ENCODE data around the gene CFAP61.
"Not testable (repeated sequence)": the region's sequence is repeated elsewhere in the genome, so short reads cannot be mapped to it uniquely, and the experiment has no call there.

Gene CFAP61

DNA sequence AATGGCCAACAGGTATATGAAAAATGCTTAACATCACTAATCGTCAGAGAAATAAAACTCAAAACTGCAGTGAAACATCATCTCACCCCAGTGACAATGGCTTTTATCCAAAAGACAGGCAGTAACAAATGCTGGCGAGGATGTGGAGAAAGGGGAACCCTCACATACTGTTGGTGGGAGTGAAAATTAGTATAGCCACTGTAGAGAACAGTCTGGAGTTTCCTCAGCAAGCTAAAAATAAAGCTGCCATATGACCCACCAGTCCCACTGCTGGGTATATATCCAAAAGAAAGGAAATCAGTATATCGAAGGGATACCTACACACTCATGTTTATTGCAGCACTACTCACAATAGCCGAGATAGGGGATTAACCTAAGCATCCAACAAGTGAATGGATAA is 292.1 kb downstream of the CFAP61 start:
- DNase-seq (ENCODE audit: extremely low read depth, low read depth), result no peak
- TF ChIP-seq, protein P1, sequence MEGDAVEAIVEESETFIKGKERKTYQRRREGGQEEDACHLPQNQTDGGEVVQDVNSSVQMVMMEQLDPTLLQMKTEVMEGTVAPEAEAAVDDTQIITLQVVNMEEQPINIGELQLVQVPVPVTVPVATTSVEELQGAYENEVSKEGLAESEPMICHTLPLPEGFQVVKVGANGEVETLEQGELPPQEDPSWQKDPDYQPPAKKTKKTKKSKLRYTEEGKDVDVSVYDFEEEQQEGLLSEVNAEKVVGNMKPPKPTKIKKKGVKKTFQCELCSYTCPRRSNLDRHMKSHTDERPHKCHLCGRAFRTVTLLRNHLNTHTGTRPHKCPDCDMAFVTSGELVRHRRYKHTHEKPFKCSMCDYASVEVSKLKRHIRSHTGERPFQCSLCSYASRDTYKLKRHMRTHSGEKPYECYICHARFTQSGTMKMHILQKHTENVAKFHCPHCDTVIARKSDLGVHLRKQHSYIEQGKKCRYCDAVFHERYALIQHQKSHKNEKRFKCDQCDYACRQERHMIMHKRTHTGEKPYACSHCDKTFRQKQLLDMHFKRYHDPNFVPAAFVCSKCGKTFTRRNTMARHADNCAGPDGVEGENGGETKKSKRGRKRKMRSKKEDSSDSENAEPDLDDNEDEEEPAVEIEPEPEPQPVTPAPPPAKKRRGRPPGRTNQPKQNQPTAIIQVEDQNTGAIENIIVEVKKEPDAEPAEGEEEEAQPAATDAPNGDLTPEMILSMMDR (IDR thresholded peaks at IDR 0.05; ENCODE audit: low read depth, low read length), result no peak

DNA sequence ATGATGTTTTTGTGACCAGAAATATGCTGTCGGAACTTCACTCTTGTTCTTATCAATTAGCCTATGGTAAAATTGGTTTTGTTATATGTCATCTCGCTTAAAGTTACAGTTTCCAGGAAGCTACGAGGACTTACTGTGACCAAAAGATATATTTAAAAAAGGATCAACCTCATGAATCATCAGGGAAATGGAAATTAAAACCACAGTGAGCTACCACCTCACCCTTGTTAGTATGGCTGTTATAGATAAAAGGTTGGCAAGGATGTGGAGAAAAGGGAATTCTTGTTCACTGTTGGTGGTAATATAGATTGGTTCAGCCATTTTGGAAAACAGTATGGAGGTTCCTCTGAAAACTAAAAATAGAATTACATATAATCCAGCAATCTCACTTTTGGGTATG is 301.2 kb downstream of the CFAP61 start:
- no peak for DNase-seq (ENCODE audit: extremely low read depth, low read depth)
- TF ChIP-seq, protein P1 (IDR thresholded peaks at IDR 0.05; ENCODE audit: low read depth, low read length), result no peak

DNA sequence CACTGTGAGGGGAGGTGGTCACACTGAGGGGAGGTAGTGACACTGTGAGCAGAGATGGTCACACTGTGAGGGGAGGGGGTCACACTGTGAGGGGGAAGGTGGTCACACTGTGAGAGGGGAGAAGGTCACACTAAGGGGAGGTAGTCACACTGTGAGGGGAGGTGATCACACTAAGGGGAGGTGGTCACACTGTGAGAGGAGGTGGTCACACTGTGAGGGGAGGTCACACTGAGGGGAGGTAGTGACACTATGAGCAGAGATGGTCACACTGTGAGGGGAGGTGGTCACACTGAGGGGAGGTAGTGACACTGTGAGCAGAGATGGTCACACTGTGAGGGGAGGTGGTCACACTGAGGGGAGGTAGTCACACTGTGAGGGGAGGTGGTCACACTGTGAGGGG is 303.2 kb downstream of the CFAP61 start:
- not testable (repeated sequence) for DNase-seq (ENCODE audit: extremely low read depth, low read depth)

DNA sequence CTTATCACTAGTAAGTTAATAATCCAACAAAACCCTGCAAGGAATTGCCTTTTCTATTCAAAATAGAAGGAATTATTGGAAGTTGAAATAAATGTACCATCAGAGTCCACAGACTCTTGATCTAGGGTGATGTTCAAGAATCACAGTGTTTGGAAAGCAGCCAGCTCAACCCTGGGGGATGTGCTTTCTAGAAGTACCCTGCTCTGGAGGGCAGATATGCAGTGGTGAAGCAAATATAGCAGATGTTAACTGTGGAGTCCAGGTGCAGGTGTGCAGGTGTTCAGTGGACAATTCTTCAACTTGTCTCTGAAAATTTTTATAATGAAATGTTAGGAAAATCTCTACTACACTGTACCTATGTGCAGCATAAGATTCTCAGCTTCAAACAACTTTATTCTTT is 306.5 kb downstream of the CFAP61 start:
- TF ChIP-seq, protein P1 (IDR thresholded peaks at IDR 0.05; ENCODE audit: low read depth, low read length), result no peak
- no peak for DNase-seq (ENCODE audit: extremely low read depth, low read depth)

DNA sequence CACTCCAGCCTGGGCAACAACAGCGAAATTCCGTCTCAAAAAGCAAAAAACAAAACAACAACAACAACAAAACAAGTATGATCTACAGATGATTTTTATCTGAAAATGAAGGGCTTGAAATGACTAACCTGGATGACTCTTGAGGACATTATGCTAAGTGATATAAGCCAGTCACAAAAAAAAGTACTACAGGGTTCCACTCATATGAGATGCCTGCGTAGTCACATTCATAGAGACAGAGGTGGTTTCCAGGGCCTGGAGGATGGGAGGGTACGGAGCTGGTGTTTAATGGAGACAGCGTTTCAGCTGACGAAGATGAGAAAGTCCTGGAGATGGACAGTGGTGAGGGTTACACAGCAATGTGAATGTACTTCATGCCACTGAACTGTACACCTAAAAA is 307.3 kb downstream of the CFAP61 start:
- DNase-seq (ENCODE audit: extremely low read depth, low read depth), result no peak
- TF ChIP-seq, protein P1 (IDR thresholded peaks at IDR 0.05; ENCODE audit: low read depth, low read length), result no peak

DNA sequence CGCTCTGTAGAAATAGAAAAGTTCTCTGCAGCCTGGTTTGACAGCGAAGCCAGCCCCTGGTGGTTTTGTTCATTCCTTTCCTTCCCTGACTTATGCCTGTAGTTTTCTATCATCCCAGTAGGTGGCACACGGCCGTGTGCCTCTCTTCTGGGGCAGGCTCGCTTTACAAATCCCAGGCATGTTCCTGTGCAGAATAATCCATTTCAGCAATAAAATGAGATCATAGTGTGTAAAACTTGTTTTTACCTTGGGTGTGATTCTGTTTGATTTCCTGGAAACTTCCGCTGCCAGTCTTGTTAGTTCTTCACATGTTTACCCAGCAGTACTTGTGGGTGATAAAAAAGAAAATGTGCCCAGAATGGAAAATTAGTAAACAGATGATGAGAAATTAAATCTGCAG is 308.1 kb downstream of the CFAP61 start:
- TF ChIP-seq, protein P1 (IDR thresholded peaks at IDR 0.05; ENCODE audit: low read depth, low read length), result peak; percentile 85

DNA sequence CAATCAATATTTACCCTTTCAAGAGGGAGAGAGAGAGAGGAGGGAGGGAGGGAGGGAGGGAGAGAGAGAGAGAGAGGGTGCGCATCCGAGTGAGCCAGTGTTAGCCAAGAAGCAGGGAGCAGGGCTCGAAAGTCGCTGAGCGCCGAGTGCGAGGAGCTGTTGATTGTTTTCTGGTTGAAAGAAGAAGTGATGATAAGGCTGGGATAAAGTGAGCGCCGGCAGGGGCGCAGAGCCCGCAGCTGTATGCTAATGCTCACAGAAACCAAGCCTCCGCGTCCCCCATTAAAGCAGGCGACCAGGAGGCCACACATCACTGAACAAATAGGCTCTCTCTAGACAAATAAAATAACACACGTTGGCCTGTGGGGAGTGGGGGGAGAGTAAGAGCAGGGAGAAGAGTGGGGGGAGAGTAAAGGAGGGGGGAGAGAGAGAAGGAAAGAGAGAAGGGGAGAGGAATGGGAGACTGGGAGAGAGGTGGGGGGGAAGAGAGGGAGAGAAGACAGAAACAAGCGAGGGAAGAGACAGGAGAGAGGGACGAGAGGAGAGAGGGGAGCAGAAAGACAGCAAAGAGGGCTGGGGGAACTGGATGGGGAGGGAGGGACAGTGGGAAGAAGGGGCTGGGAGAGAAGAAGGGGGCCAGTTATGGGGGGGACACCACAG is 310.6 kb downstream of the CFAP61 start:
- no peak for DNase-seq (ENCODE audit: extremely low read depth, low read depth)
- TF ChIP-seq, protein P1 (IDR thresholded peaks at IDR 0.05; ENCODE audit: low read depth, low read length), result no peak

More for the DNA sequence above, 308.1 kb downstream of the CFAP61 start:
- peak; percentile 36 for DNase-seq (ENCODE audit: extremely low read depth, low read depth)

DNA sequence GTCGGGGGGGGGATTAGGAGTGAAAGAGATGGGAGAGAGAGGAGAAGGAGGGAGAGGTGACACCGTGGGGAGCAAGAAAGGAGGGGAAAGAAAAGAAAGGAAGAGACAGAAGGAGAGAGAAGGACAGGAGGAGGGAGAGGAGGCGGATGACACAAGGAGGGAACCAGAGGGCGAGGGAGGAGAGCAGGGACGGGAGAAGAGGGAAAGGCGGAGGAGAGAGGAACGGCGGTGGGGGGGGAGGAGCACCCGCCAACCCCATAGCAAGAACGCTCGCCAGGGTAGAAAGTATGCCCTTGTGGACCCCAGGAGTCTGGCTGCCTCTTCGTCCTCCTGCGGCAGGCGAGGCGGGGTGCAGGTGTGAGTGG is 311.1 kb downstream of the CFAP61 start:
- DNase-seq (ENCODE audit: extremely low read depth, low read depth), result no peak
- TF ChIP-seq, protein P1 (IDR thresholded peaks at IDR 0.05; ENCODE audit: low read depth, low read length), result no peak
